Trophoblast cell (in vitro differentiated cells and primary cell): Measurements from ENCODE around the gene TAOK3.

Source experiments
- DNase-seq, 2 donors: peaks; one replicate each; pipeline ENCODE4 v3.0.0-alpha.2; 2016
- H2AFZ ChIP-seq: 2 replicates; pipeline ENCODE4 v1.6.1; 2013; ENCODE audit warnings: low read length, moderate library complexity, mild to moderate bottlenecking; ENCODE audit not compliant: insufficient read depth, poor library complexity
- H2AK5ac ChIP-seq: 2 replicates; pipeline ENCODE4 v1.6.1; 2013; ENCODE audit warnings: mild to moderate bottlenecking, low read length
- H2BK120ac ChIP-seq: 2 replicates; pipeline ENCODE4 v1.6.1; 2013; ENCODE audit warnings: low read length, mild to moderate bottlenecking, moderate library complexity; ENCODE audit not compliant: insufficient read depth, poor library complexity
- H2BK12ac ChIP-seq: 2 replicates; pipeline ENCODE4 v1.6.1; 2013; ENCODE audit warnings: mild to moderate bottlenecking, low read length, moderate library complexity
- H2BK5ac ChIP-seq: 2 replicates; pipeline ENCODE4 v1.6.1; 2013; ENCODE audit warnings: low read length, low read depth, moderate library complexity, mild to moderate bottlenecking; ENCODE audit not compliant: poor library complexity
- H3K14ac ChIP-seq: 2 replicates; pipeline ENCODE4 v1.6.1; 2013; ENCODE audit warnings: mild to moderate bottlenecking, low read length
- H3K18ac ChIP-seq: 2 replicates; pipeline ENCODE4 v1.6.1; 2013; ENCODE audit warnings: mild to moderate bottlenecking, low read length
- H3K23ac ChIP-seq: 2 replicates; pipeline ENCODE4 v1.6.1; 2013; ENCODE audit warnings: low read length
- H3K27ac ChIP-seq: 2 replicates; pipeline ENCODE4 v1.5.1; 2013; ENCODE audit warnings: low read depth, mild to moderate bottlenecking, inconsistent platforms, low read length, moderate library complexity
- H3K27me3 ChIP-seq: 2 replicates; pipeline ENCODE4 v1.6.1; 2013; ENCODE audit warnings: inconsistent platforms, mild to moderate bottlenecking, low read length, moderate library complexity; ENCODE audit not compliant: insufficient read depth
- H3K36me3 ChIP-seq, 2 experiments: 1 replicate in 1 of 2; 2 replicates in 1 of 2; pipeline ENCODE4 v1.6.1; 2013; ENCODE audit warnings: low read length in 2 of 2, mild to moderate bottlenecking in 2 of 2, moderate library complexity in 1 of 2; ENCODE audit not compliant: insufficient read depth in 2 of 2, control insufficient read depth in 1 of 2
- H3K4ac ChIP-seq: 2 replicates; pipeline ENCODE4 v1.6.1; 2013; ENCODE audit warnings: low read depth, mild to moderate bottlenecking, low read length, moderate library complexity
- H3K4me1 ChIP-seq, 2 experiments: 1 replicate in 1 of 2; 2 replicates in 1 of 2; pipeline ENCODE4 v1.6.1; 2013; ENCODE audit warnings: low read length in 2 of 2, mild to moderate bottlenecking in 2 of 2, moderate library complexity in 1 of 2; ENCODE audit not compliant: insufficient read depth in 2 of 2, control insufficient read depth in 1 of 2
- H3K4me2 ChIP-seq: 2 replicates; pipeline ENCODE4 v1.6.1; 2013; ENCODE audit warnings: inconsistent platforms, mild to moderate bottlenecking, low read length, moderate library complexity
- H3K4me3 ChIP-seq: 2 replicates; pipeline ENCODE4 v1.5.1; 2013; ENCODE audit warnings: mild to moderate bottlenecking, low read depth, low read length, inconsistent platforms
- H3K79me1 ChIP-seq: one replicate; pipeline ENCODE4 v1.6.1; 2013; ENCODE audit warnings: low read length
- H3K79me2 ChIP-seq: 2 replicates; pipeline ENCODE4 v1.6.1; 2013; ENCODE audit warnings: low read length, mild to moderate bottlenecking; ENCODE audit not compliant: control insufficient read depth, insufficient read depth, poor library complexity
- H3K9ac ChIP-seq: 2 replicates; pipeline ENCODE4 v1.6.1; 2013; ENCODE audit warnings: mild to moderate bottlenecking, low read length
- H3K9me3 ChIP-seq: 2 replicates; pipeline ENCODE4 v1.6.1; 2013; ENCODE audit warnings: low read depth, mild to moderate bottlenecking, control low read depth, inconsistent platforms, low read length; ENCODE audit not compliant: insufficient read depth
- H4K12ac ChIP-seq: 2 replicates; pipeline ENCODE4 v1.6.1; 2013; ENCODE audit warnings: low read depth, mild to moderate bottlenecking, low read length, moderate library complexity
- H4K8ac ChIP-seq: 2 replicates; pipeline ENCODE4 v1.6.1; 2013; ENCODE audit warnings: low read depth, mild to moderate bottlenecking, low read length, moderate library complexity
- H4K91ac ChIP-seq: one replicate; pipeline ENCODE4 v1.6.1; 2013; ENCODE audit warnings: low read depth, mild to moderate bottlenecking, low read length, moderate library complexity
- WGBS: extraction: QIAGEN DNeasy Blood & Tissue Kit; methylation state at CpG from one replicate; pipeline ENCODE4 v1.1.7; 2013; ENCODE audit warnings: missing lambda C conversion rate; ENCODE audit not compliant: insufficient read length, insufficient coverage; ENCODE audit errors: extremely low coverage; 5-methylcytosine and 5-hydroxymethylcytosine counted together

The TAOK3 gene

GRCh38 chr12:118317729-118318128 lies 55.0 kb downstream of the TAOK3 start:
- no peaks in the 10 kb centered on the region for H3K36me3 ChIP-seq
- H4K8ac ChIP-seq, result no peak overlapping the region
- no peak overlapping the region for H3K27ac ChIP-seq
- H3K23ac ChIP-seq, result no peak overlapping the region
- H3K9me3 ChIP-seq, result no peaks in the 10 kb centered on the region
- H4K91ac ChIP-seq, result no peak overlapping the region
- H3K27me3 ChIP-seq, result no peaks in the 10 kb centered on the region
- no peak overlapping the region for H4K12ac ChIP-seq
- H2AFZ ChIP-seq, result no peak overlapping the region
- no peak overlapping the region for H2BK120ac ChIP-seq
- no peak overlapping the region for H2BK5ac ChIP-seq
- no peak overlapping the region for H3K14ac ChIP-seq
- no CpG with 5 or more reads among the region's 1 CpG for WGBS
- H3K18ac ChIP-seq, result no peak overlapping the region
- no peak for DNase-seq
- H2AK5ac ChIP-seq, result no peak overlapping the region
- H3K4me1 ChIP-seq, result no peaks in the 10 kb centered on the region
- no peak overlapping the region for H3K4me3 ChIP-seq
- no peak overlapping the region for H2BK12ac ChIP-seq
- no peaks in the 10 kb centered on the region for H3K79me2 ChIP-seq
- no peak overlapping the region for H3K4me2 ChIP-seq
- no peaks in the 10 kb centered on the region for H3K79me1 ChIP-seq
- no peak overlapping the region for H3K4ac ChIP-seq
- H3K9ac ChIP-seq, result no peak overlapping the region

DNA sequence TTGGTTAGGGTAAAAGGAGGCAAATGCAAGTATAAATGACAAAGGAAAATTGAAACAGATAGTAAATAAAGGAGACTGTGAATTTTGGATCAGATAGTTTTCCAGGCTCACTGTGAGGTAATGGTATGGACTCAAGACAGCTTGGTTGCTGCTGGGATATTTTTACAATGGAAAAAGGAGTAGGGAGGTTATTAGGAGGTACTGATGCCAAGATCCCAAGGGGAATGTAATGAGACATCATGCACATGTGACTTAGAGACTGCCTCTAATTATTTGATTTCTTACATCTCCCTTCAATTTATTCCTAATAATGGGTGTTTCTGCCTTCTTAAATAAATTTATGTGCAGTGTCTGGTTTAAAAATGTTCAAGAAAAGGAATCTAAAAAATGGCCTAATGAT lies 56.9 kb downstream of the TAOK3 start:
- Histone ChIP-seq H2BK12ac (no peak overlapping the region), H4K91ac (no peak overlapping the region), H4K8ac (no peak overlapping the region), H3K18ac (no peak overlapping the region), H3K79me2 (no peaks in the 10 kb centered on the region), H3K4me1 (no peaks in the 10 kb centered on the region), H3K9me3 (no peaks in the 10 kb centered on the region), H3K79me1 (no peaks in the 10 kb centered on the region), H4K12ac (no peak overlapping the region), H3K23ac (no peak overlapping the region), H3K4me2 (no peak overlapping the region), H2AK5ac (no peak overlapping the region), H2BK5ac (no peak overlapping the region), H2AFZ (no peak overlapping the region), H2BK120ac (no peak overlapping the region), H3K9ac (no peak overlapping the region), H3K4ac (no peak overlapping the region), H3K4me3 (no peak overlapping the region), H3K27me3 (no peaks in the 10 kb centered on the region), H3K27ac (no peak overlapping the region), H3K14ac (no peak overlapping the region), H3K36me3 (no peaks in the 10 kb centered on the region)
- DNase-seq, result no peak

DNA sequence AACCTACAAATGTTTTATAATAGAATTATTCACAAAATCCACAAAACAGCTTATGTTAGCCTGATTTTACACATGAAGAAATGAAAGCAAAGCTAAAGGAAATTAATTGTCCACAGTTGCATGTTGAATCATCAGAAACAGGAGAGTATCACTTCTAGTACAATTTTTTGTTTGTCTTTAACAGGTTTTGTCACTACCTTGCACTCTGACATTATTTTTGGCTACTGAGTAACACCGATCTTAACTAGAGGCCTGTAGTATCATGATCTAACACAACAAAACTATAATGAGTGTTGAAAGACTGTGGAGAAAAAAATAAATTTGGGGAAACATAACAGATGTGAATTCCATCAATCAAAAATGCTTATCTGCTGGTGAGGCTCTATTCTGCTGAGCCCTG lies 60.1 kb downstream of the TAOK3 start:
- Histone ChIP-seq H3K79me2 (no peaks in the 10 kb centered on the region), H3K9ac (no peak overlapping the region), H3K27me3 (no peaks in the 10 kb centered on the region), H3K4me1 (peaks cover 0 to 2% of the 10 kb centered on the region in 2 experiments), H3K4me2 (no peak overlapping the region), H2BK12ac (no peak overlapping the region), H2AK5ac (no peak overlapping the region), H2BK5ac (no peak overlapping the region), H3K36me3 (no peaks in the 10 kb centered on the region), H3K27ac (no peak overlapping the region), H4K91ac (no peak overlapping the region), H3K14ac (no peak overlapping the region), H3K9me3 (no peaks in the 10 kb centered on the region), H3K4me3 (no peak overlapping the region), H3K4ac (no peak overlapping the region), H2BK120ac (no peak overlapping the region), H3K79me1 (no peaks in the 10 kb centered on the region), H4K12ac (no peak overlapping the region), H3K18ac (no peak overlapping the region), H3K23ac (no peak overlapping the region), H4K8ac (no peak overlapping the region), H2AFZ (no peak overlapping the region)
- WGBS, result no CpG with 5 or more reads among the region's 1 CpG
- DNase-seq, result no peak

GRCh38 chr12:118311666-118312065 lies 61.0 kb downstream of the TAOK3 start:
- no peak overlapping the region for H4K91ac ChIP-seq
- H3K4ac ChIP-seq, result no peak overlapping the region
- no peak for DNase-seq
- H4K12ac ChIP-seq, result no peak overlapping the region
- H3K4me3 ChIP-seq, result no peak overlapping the region
- H3K9me3 ChIP-seq, result no peaks in the 10 kb centered on the region
- no peak overlapping the region for H3K14ac ChIP-seq
- H2AK5ac ChIP-seq, result no peak overlapping the region
- H3K27ac ChIP-seq, result no peak overlapping the region
- no peak overlapping the region for H2AFZ ChIP-seq
- no peak overlapping the region for H2BK5ac ChIP-seq
- H3K36me3 ChIP-seq, result no peaks in the 10 kb centered on the region
- peaks cover 0 to 2% of the 10 kb centered on the region in 2 experiments for H3K4me1 ChIP-seq
- no peak overlapping the region for H2BK120ac ChIP-seq
- no CpG with 5 or more reads among the region's 2 CpGs for WGBS
- no peaks in the 10 kb centered on the region for H3K27me3 ChIP-seq
- no peak overlapping the region for H3K18ac ChIP-seq
- H3K79me2 ChIP-seq, result no peaks in the 10 kb centered on the region
- no peak overlapping the region for H3K23ac ChIP-seq
- no peak overlapping the region for H2BK12ac ChIP-seq
- no peak overlapping the region for H4K8ac ChIP-seq
- no peak overlapping the region for H3K4me2 ChIP-seq
- H3K9ac ChIP-seq, result no peak overlapping the region
- H3K79me1 ChIP-seq, result no peaks in the 10 kb centered on the region

GRCh38 chr12:118310320-118310719 lies 62.4 kb downstream of the TAOK3 start:
- no peak overlapping the region for H3K4me3 ChIP-seq
- no peak overlapping the region for H2BK12ac ChIP-seq
- H2BK120ac ChIP-seq, result no peak overlapping the region
- no peak overlapping the region for H3K27ac ChIP-seq
- no peak for DNase-seq
- H3K36me3 ChIP-seq, result no peaks in the 10 kb centered on the region
- no peak overlapping the region for H3K23ac ChIP-seq
- no peak overlapping the region for H4K12ac ChIP-seq
- H2BK5ac ChIP-seq, result no peak overlapping the region
- no peaks in the 10 kb centered on the region for H3K9me3 ChIP-seq
- no peak overlapping the region for H4K8ac ChIP-seq
- H3K4me1 ChIP-seq, result peaks cover 0 to 2% of the 10 kb centered on the region in 2 experiments
- no peak overlapping the region for H3K4ac ChIP-seq
- no peak overlapping the region for H3K18ac ChIP-seq
- no peaks in the 10 kb centered on the region for H3K79me1 ChIP-seq
- no peak overlapping the region for H2AFZ ChIP-seq
- no peak overlapping the region for H4K91ac ChIP-seq
- no peaks in the 10 kb centered on the region for H3K79me2 ChIP-seq
- H3K14ac ChIP-seq, result no peak overlapping the region
- H3K4me2 ChIP-seq, result no peak overlapping the region
- H3K9ac ChIP-seq, result no peak overlapping the region
- no peaks in the 10 kb centered on the region for H3K27me3 ChIP-seq
- H2AK5ac ChIP-seq, result no peak overlapping the region
